ENCODE results near the gene HMBS.
"Not testable (repeated sequence)": the region's sequence is repeated elsewhere in the genome, so short reads cannot be mapped to it uniquely, and the experiment has no call there.

The HMBS gene

DNA sequence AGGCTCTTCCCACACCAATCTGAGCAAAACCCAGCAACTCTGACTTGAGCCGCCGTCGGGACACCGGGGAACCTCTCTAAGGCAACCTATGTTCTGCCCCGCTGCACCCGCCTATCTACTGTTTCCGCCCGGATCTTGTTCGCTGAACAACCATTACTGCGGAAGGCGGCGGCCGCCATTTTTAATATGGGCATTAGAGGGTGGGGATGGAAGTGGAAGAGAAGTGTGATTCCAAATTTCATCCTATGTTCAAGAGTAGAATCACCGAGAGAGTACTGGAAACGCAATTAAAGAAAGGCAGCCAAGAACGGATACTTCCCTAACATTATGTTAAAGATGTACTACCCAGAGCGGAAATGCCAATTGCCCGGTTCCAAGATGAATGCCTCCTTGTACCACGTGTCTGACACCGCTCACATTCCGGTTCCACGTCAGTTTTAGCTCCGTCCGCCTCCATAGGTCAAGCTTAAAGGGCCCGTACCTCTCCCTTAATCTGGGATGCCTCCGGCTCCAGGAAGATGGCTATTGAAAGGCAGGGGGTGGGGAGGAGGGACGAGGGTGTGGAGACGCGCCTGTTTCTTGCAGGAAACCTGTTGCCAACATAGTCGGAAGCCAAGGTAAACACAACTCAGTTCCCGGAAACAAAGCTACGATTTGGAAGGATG, 17.2 kb downstream of the HMBS start, which contains the start of gene DPAGT1:
Gene DPAGT1 (minus strand): TSS at position 95 of the 665 bp plus-strand sequence. CDS start 198 bp downstream, outside the sequence.
- Histone ChIP-seq H3K36me3 (ENCODE audit: control insufficient read depth, insufficient read depth, low read length) (peaks cover 22% of the 10 kb centered on the region), H3K4me3 (ENCODE audit: extremely low read depth, insufficient read depth, low read length, poor library complexity, severe bottlenecking) (peak within 1 kb of the TSS; percentile 81), H3K9me3 (ENCODE audit: control insufficient read depth, low read length) (no peaks in the 10 kb centered on the region), H3K27ac (ENCODE audit: low read depth, low read length, severe bottlenecking) (peak within 1 kb of the TSS; percentile 98), H3K4me1 (ENCODE audit: control insufficient read depth, insufficient read depth, low read length, poor library complexity, severe bottlenecking) (peaks cover 22% of the 10 kb centered on the region)
- 0 to 1% methylated on average over 22 to 24 of the region's 32 CpGs for WGBS, 2 experiments (ENCODE audit: insufficient coverage in 2 of 2)

DNA sequence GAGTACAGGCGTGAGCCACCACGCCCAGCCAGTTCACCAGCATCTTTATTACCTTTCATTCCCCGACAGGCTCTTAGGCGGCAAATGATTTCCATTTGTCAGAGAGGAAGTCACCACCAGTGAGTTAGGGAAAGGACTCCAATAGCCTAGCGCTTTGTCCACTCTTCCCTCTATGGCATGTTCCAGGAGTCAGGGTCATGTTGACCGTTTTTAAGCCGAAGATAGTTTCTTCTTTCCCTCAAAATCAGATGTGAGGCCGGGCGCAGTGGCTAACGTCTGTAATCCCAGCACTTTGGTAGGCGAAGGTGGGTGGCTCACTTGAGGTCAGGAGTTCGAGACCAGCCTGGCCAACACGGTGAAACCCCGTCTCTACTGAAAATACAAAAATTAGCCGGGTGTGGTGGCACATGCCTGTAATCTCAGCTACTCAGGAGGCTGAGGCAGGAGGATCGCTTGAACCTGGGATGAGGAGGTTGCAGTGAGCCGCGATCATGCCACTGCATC, 18.5 kb downstream of the HMBS start:
- not testable (repeated sequence) for H3K4me3 ChIP-seq (ENCODE audit: extremely low read depth, insufficient read depth, low read length, poor library complexity, severe bottlenecking); H3K36me3 ChIP-seq (ENCODE audit: control insufficient read depth, insufficient read depth, low read length); H3K9me3 ChIP-seq (ENCODE audit: control insufficient read depth, low read length)
- WGBS, 2 experiments (ENCODE audit: insufficient coverage in 2 of 2): 93 to 96% methylated on average over 15 to 16 of the region's 18 CpGs
- Histone ChIP-seq H3K4me1 (ENCODE audit: control insufficient read depth, insufficient read depth, low read length, poor library complexity, severe bottlenecking) (peaks cover 22% of the 10 kb centered on the region), H3K27ac (ENCODE audit: low read depth, low read length, severe bottlenecking) (peak overlapping the region; percentile 98)

DNA sequence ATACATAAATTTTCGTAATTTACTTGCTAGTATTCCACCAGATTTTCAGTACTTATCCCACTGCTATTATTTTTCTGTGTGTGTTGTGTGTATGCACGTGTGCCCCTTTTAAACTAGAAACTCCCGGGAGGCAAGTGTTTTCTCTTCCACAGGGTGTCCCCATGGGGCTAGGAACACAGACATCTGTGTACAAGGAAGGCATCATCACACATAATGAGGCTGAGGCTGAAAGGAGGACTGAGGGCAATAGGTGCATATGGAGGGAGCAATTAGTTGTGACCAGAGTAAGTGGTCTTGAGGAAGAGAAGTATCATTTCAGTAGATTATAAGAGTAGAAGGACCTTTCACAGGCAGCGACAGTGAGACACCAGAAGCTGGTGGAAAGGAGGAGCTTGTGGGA, 19.1 kb downstream of the HMBS start:
- Histone ChIP-seq H3K36me3 (ENCODE audit: control insufficient read depth, insufficient read depth, low read length) (peaks cover 6% of the 10 kb centered on the region), H3K27ac (ENCODE audit: low read depth, low read length, severe bottlenecking) (no peak overlapping the region), H3K4me3 (ENCODE audit: extremely low read depth, insufficient read depth, low read length, poor library complexity, severe bottlenecking) (no peak overlapping the region), H3K4me1 (ENCODE audit: control insufficient read depth, insufficient read depth, low read length, poor library complexity, severe bottlenecking) (peaks cover 26% of the 10 kb centered on the region), H3K9me3 (ENCODE audit: control insufficient read depth, low read length) (no peaks in the 10 kb centered on the region)
- WGBS, 2 experiments (ENCODE audit: insufficient coverage in 2 of 2): 95 to 100% methylated on average over 1 of the region's 4 CpGs

DNA sequence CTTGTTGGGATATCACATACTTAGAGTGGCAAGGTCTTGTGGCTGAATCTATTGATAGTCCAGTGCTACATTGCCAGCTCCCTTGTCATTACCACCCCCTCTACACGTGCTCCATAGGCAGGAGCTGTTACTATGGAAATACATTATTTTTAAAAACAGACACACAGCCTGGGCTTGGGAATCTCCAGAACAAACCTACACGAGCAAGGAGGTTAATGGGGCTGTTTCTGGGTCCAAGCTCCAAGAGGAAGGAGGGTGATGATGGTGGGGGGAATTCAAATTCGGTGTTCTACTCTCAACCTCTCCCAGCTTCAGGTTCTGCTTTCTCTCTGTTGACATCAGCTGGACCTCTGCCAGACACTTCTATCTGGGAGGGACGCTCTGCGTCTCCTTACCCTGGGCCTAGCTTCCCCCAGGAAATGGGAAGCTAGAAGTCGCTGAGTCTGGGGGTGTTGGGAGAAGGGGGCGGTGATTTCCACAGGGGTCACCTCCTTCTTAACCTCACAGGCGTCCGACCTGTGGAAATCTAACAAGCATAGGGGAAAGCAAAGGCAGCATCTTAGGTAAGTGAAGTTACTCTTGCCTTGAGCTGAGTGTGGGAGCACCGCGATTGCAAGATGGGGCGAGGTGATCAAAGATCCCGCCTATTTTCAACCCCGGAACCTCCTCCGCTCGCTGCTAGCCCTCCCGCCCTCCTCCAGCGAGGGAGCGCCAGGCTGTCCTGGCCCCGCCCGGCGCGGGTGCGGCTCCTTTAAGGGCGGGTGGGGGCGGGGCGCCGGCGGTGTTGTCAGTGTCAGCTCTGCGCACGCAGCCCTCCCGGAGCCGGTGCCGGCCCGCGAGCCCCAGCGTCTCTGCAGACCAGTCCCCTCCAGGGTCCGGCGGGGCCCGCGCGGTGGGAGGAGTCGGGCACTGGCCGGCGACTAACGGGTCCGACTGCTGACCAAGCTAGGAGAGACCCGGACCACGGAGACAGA, 22.2 kb downstream of the HMBS start, which contains the start of gene C2CD2L:
Gene C2CD2L (plus strand): TSS at position 781 of the 974 bp plus-strand sequence. CDS start 398 bp downstream, outside the sequence.
- Histone ChIP-seq H3K36me3 (ENCODE audit: control insufficient read depth, insufficient read depth, low read length) (peaks cover 27% of the 10 kb centered on the region), H3K27ac (ENCODE audit: low read depth, low read length, severe bottlenecking) (peak within 1 kb of the TSS; percentile 72), H3K9me3 (ENCODE audit: control insufficient read depth, low read length) (no peaks in the 10 kb centered on the region), H3K4me3 (ENCODE audit: extremely low read depth, insufficient read depth, low read length, poor library complexity, severe bottlenecking) (peak within 1 kb of the TSS; percentile 75), H3K4me1 (ENCODE audit: control insufficient read depth, insufficient read depth, low read length, poor library complexity, severe bottlenecking) (peaks cover 17% of the 10 kb centered on the region)
- 3% methylated on average over 15 to 37 of the region's 49 CpGs for WGBS, 2 experiments (ENCODE audit: insufficient coverage in 2 of 2)

DNA sequence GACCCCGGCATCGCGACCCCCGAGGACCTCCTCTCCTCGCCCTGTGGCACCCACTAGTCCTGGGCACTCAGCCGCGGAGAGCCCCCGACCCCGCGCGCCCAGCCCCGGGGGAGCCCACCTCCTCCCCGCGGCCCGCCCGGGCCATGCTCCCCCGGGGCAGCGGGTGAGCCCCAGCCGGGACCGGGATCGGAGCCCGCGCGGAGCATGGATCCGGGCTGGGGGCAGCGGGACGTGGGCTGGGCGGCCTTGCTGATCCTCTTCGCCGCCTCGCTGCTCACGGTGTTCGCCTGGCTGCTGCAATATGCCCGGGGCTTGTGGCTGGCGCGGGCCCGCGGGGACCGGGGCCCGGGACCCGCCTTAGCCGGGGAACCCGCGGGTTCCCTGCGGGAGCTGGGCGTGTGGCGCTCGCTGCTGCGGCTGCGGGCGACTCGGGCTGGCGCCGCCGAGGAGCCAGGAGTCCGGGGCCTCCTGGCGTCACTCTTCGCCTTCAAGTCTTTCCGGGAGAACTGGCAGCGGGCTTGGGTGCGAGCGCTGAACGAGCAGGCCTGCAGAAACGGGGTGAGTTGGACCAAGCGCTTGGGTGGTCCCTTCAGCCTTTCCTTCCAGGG, 23.0 kb downstream of the HMBS start:
- Histone ChIP-seq H3K27ac (ENCODE audit: low read depth, low read length, severe bottlenecking) (no peak overlapping the region), H3K4me3 (ENCODE audit: extremely low read depth, insufficient read depth, low read length, poor library complexity, severe bottlenecking) (peak overlapping the region; percentile 75), H3K4me1 (ENCODE audit: control insufficient read depth, insufficient read depth, low read length, poor library complexity, severe bottlenecking) (peaks cover 16% of the 10 kb centered on the region), H3K36me3 (ENCODE audit: control insufficient read depth, insufficient read depth, low read length) (peaks cover 33% of the 10 kb centered on the region), H3K9me3 (ENCODE audit: control insufficient read depth, low read length) (no peaks in the 10 kb centered on the region)
- 0 to 1% methylated on average over 43 to 51 of the region's 65 CpGs for WGBS, 2 experiments (ENCODE audit: insufficient coverage in 2 of 2)

GRCh38 chr11:119108146-119108856, 23.6 kb downstream of the HMBS start:
- H3K36me3 ChIP-seq (ENCODE audit: control insufficient read depth, insufficient read depth, low read length): peaks cover 40% of the 10 kb centered on the region
- no peaks in the 10 kb centered on the region for H3K9me3 ChIP-seq (ENCODE audit: control insufficient read depth, low read length)
- H3K27ac ChIP-seq (ENCODE audit: low read depth, low read length, severe bottlenecking): no peak overlapping the region
- H3K4me1 ChIP-seq (ENCODE audit: control insufficient read depth, insufficient read depth, low read length, poor library complexity, severe bottlenecking): peaks cover 16% of the 10 kb centered on the region
- 3 to 5% methylated on average over 4 of the region's 8 CpGs for WGBS, 2 experiments (ENCODE audit: insufficient coverage in 2 of 2)
- peak overlapping the region; percentile 75 for H3K4me3 ChIP-seq (ENCODE audit: extremely low read depth, insufficient read depth, low read length, poor library complexity, severe bottlenecking)

DNA sequence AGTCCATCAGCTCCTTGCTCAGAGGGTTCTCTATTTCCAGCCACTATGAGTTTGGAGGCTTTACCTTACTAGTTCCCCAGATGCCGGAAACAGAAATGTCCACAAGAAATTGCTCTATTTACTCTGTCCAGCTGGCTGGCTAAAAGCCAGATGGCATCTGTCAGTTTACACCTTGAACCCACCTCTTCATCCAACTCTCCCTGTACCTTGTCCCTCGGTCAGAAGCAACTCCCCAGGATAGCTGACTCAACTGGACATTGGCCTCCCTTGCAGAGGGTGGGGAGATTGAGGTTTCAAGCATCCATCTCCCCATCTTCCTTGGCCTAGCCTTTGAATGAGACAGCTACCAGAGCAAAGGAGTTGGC, 24.2 kb downstream of the HMBS start:
- no peaks in the 10 kb centered on the region for H3K9me3 ChIP-seq (ENCODE audit: control insufficient read depth, low read length)
- peaks cover 45% of the 10 kb centered on the region for H3K36me3 ChIP-seq (ENCODE audit: control insufficient read depth, insufficient read depth, low read length)
- no peak overlapping the region for H3K27ac ChIP-seq (ENCODE audit: low read depth, low read length, severe bottlenecking)
- no peak overlapping the region for H3K4me3 ChIP-seq (ENCODE audit: extremely low read depth, insufficient read depth, low read length, poor library complexity, severe bottlenecking)
- peaks cover 17% of the 10 kb centered on the region for H3K4me1 ChIP-seq (ENCODE audit: control insufficient read depth, insufficient read depth, low read length, poor library complexity, severe bottlenecking)
- 85 to 100% methylated on average over 1 to 2 of the region's 2 CpGs for WGBS, 2 experiments (ENCODE audit: insufficient coverage in 2 of 2)

GRCh38 chr11:119109843-119110242, 25.2 kb downstream of the HMBS start:
- H3K4me3 ChIP-seq (ENCODE audit: extremely low read depth, insufficient read depth, low read length, poor library complexity, severe bottlenecking): no peak overlapping the region
- no peak overlapping the region for H3K27ac ChIP-seq (ENCODE audit: low read depth, low read length, severe bottlenecking)
- WGBS, 2 experiments (ENCODE audit: insufficient coverage in 2 of 2): 93 to 100% methylated on average over 1 to 3 of the region's 3 CpGs
- peaks cover 17% of the 10 kb centered on the region for H3K4me1 ChIP-seq (ENCODE audit: control insufficient read depth, insufficient read depth, low read length, poor library complexity, severe bottlenecking)
- H3K9me3 ChIP-seq (ENCODE audit: control insufficient read depth, low read length): no peaks in the 10 kb centered on the region
- peaks cover 55% of the 10 kb centered on the region for H3K36me3 ChIP-seq (ENCODE audit: control insufficient read depth, insufficient read depth, low read length)

- Histone ChIP-seq H3K9me3 (ENCODE audit: control insufficient read depth, low read length) (no peaks in the 10 kb centered on the region), H3K4me3 (ENCODE audit: extremely low read depth, insufficient read depth, low read length, poor library complexity, severe bottlenecking) (no peak overlapping the region), H3K27ac (ENCODE audit: low read depth, low read length, severe bottlenecking) (no peak overlapping the region), H3K36me3 (ENCODE audit: control insufficient read depth, insufficient read depth, low read length) (peaks cover 59% of the 10 kb centered on the region), H3K4me1 (ENCODE audit: control insufficient read depth, insufficient read depth, low read length, poor library complexity, severe bottlenecking) (peaks cover 17% of the 10 kb centered on the region)
- 89 to 92% methylated on average over 5 to 7 of the region's 10 CpGs for WGBS, 2 experiments (ENCODE audit: insufficient coverage in 2 of 2)
Measured at GRCh38 chr11:119110439-119110838, 25.8 kb downstream of the HMBS start.

Data from mesodermal cell (in vitro differentiated cells).